GM18520 (cell line): ENCODE data around the gene COL23A1.

Experiments used
- ATAC-seq: cut with Tn5 transposase; IDR thresholded peaks from one replicate; pipeline ENCODE4 v1.9.1; 2021; ENCODE audit not compliant: unreplicated experiment

The COL23A1 gene

GRCh38 chr5:178279026-178279722, 311.0 kb downstream of the COL23A1 start:
- no peak for ATAC-seq

GRCh38 chr5:178278358-178279023, 311.7 kb downstream of the COL23A1 start:
- ATAC-seq = no peak

- ATAC-seq = no peak
These were observed 312.3 kb downstream of the COL23A1 start for GRCh38 chr5:178277866-178278265.

GRCh38 chr5:178277346-178277745, 312.8 kb downstream of the COL23A1 start:
- ATAC-seq = no peak

GRCh38 chr5:178274781-178275537, 315.2 kb downstream of the COL23A1 start:
- no peak for ATAC-seq

- no peak for ATAC-seq
These were observed 316.3 kb downstream of the COL23A1 start for GRCh38 chr5:178273665-178274541.

GRCh38 chr5:178273041-178273440, 317.2 kb downstream of the COL23A1 start:
- no peak for ATAC-seq

- no peak for ATAC-seq
These were observed 317.6 kb downstream of the COL23A1 start for GRCh38 chr5:178272591-178272990.

GRCh38 chr5:178271726-178272479, 318.3 kb downstream of the COL23A1 start:
- ATAC-seq = no peak

- ATAC-seq = no peak
These were observed 319.0 kb downstream of the COL23A1 start for GRCh38 chr5:178271231-178271630.

GRCh38 chr5:178269499-178269898, 320.7 kb downstream of the COL23A1 start:
- ATAC-seq = no peak

GRCh38 chr5:178267876-178268275, 322.3 kb downstream of the COL23A1 start:
- ATAC-seq = no peak

GRCh38 chr5:178267245-178267644, 322.9 kb downstream of the COL23A1 start:
- ATAC-seq = no peak

GRCh38 chr5:178266581-178266980, 323.6 kb downstream of the COL23A1 start:
- ATAC-seq = no peak

GRCh38 chr5:178265746-178266145, 324.4 kb downstream of the COL23A1 start:
- ATAC-seq = no peak

- ATAC-seq = no peak
These were observed 326.1 kb downstream of the COL23A1 start for GRCh38 chr5:178264044-178264443.

- ATAC-seq = no peak
These were observed 328.3 kb downstream of the COL23A1 start for GRCh38 chr5:178261666-178262600.

GRCh38 chr5:178259623-178260536, 330.3 kb downstream of the COL23A1 start:
- no peak for ATAC-seq
